ENCODE results near the gene ZNF804A.

ZNF804A gene

GRCh38 chr2:184904991-184905390, 306.7 kb downstream of the ZNF804A start:
- H3K36me3 ChIP-seq = no peaks in the 10 kb centered on the region
- H3K27ac ChIP-seq = no peak overlapping the region
- no peak overlapping the region for H3K4me3 ChIP-seq (ENCODE audit: low read depth, low read length)
- TF ChIP-seq, protein P1, sequence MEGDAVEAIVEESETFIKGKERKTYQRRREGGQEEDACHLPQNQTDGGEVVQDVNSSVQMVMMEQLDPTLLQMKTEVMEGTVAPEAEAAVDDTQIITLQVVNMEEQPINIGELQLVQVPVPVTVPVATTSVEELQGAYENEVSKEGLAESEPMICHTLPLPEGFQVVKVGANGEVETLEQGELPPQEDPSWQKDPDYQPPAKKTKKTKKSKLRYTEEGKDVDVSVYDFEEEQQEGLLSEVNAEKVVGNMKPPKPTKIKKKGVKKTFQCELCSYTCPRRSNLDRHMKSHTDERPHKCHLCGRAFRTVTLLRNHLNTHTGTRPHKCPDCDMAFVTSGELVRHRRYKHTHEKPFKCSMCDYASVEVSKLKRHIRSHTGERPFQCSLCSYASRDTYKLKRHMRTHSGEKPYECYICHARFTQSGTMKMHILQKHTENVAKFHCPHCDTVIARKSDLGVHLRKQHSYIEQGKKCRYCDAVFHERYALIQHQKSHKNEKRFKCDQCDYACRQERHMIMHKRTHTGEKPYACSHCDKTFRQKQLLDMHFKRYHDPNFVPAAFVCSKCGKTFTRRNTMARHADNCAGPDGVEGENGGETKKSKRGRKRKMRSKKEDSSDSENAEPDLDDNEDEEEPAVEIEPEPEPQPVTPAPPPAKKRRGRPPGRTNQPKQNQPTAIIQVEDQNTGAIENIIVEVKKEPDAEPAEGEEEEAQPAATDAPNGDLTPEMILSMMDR (IDR thresholded peaks at IDR 0.05; ENCODE audit: low read depth, low read length) = no peak
- no peak for DNase-seq
- H3K27me3 ChIP-seq (ENCODE audit: insufficient read depth, low read depth, severe bottlenecking) = no peaks in the 10 kb centered on the region
- H3K9me3 ChIP-seq (ENCODE audit: severe bottlenecking) = no peaks in the 10 kb centered on the region

GRCh38 chr2:184906160-184906559, 307.8 kb downstream of the ZNF804A start:
- no peak for DNase-seq
- Histone ChIP-seq H3K27ac (no peak overlapping the region), H3K4me3 (ENCODE audit: low read depth, low read length) (no peak overlapping the region), H3K9me3 (ENCODE audit: severe bottlenecking) (no peaks in the 10 kb centered on the region), H3K27me3 (ENCODE audit: insufficient read depth, low read depth, severe bottlenecking) (no peaks in the 10 kb centered on the region), H3K36me3 (no peaks in the 10 kb centered on the region)
- TF ChIP-seq, protein P1 (IDR thresholded peaks at IDR 0.05; ENCODE audit: low read depth, low read length) = no peak

DNA sequence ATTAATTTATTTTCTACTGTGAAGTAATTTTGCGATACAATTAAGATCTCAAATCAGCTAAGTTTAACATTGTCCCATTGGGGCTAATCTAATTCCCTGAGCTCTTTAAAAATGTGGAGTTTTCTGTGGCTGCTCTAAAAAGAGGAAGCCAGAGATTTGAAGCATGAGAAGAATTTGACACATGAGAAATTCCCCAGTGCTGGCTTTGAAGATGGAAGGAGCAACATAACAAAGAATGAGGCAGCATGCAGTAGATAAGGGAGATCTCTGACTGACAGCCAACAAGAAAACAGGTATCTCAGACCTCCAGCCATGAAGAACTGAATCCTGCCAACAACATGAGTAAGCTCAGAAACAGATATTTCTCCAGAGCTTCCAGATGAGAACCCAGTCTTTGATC, 308.4 kb downstream of the ZNF804A start:
- TF ChIP-seq, protein P1 (IDR thresholded peaks at IDR 0.05; ENCODE audit: low read depth, low read length) = no peak
- no peaks in the 10 kb centered on the region for H3K27me3 ChIP-seq (ENCODE audit: insufficient read depth, low read depth, severe bottlenecking)
- no peaks in the 10 kb centered on the region for H3K36me3 ChIP-seq
- no peak overlapping the region for H3K4me3 ChIP-seq (ENCODE audit: low read depth, low read length)
- H3K9me3 ChIP-seq (ENCODE audit: severe bottlenecking) = no peaks in the 10 kb centered on the region
- no peak overlapping the region for H3K27ac ChIP-seq
- no peak for DNase-seq

GRCh38 chr2:184908966-184909365, 310.6 kb downstream of the ZNF804A start:
- H3K36me3 ChIP-seq = no peaks in the 10 kb centered on the region
- TF ChIP-seq, protein P1 (IDR thresholded peaks at IDR 0.05; ENCODE audit: low read depth, low read length) = no peak
- no peaks in the 10 kb centered on the region for H3K9me3 ChIP-seq (ENCODE audit: severe bottlenecking)
- no peak overlapping the region for H3K4me3 ChIP-seq (ENCODE audit: low read depth, low read length)
- no peak overlapping the region for H3K27ac ChIP-seq
- no peak for DNase-seq
- H3K27me3 ChIP-seq (ENCODE audit: insufficient read depth, low read depth, severe bottlenecking) = no peaks in the 10 kb centered on the region

DNA sequence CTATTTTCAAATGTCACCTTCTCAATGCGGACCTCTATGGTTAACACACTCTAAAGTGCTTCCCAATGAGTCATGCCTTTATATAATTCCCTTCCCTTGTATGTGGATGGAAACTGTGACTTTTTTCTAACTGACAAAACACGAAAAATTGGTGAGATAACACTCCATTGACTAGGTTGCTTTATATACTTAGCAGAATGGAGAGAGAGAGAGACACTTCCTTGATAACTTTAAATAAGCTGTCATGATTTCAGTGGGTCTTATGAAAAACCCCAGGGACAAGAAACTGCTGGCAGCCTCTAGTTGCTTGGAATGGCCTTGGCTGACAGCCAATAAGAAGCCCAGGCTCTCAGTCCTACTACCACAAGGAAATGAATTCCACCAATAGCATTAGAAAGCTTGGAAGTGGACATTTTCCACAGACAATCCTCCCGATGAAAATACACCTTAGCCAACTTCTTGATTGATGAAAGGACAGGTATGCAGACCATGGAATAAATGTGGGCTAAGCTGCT, 322.2 kb downstream of the ZNF804A start:
- no peaks in the 10 kb centered on the region for H3K36me3 ChIP-seq
- TF ChIP-seq, protein P1 (IDR thresholded peaks at IDR 0.05; ENCODE audit: low read depth, low read length) = no peak
- DNase-seq = no peak

DNA sequence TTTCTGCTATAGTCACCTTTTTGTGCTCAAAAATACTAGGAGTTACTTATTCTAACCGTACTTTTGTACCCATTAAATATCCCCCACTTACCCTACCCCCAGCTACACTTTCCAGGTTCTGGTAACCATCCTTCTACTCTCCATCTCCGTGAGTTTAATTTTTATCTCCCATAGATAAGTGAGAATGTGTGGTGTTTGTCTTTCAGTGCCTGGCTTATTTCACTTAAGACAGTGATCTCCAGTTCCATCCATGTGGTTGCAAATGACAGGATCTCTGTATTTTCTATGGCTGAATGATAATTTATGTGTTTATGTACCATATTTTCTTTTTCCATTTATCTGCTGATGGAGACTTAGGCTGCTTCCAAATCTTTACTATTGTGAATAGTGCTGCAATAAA, 323.3 kb downstream of the ZNF804A start:
- TF ChIP-seq, protein P1 (IDR thresholded peaks at IDR 0.05; ENCODE audit: low read depth, low read length) = no peak
- H3K4me3 ChIP-seq (ENCODE audit: low read depth, low read length) = no peak overlapping the region
- H3K27me3 ChIP-seq (ENCODE audit: insufficient read depth, low read depth, severe bottlenecking) = no peaks in the 10 kb centered on the region
- peaks cover 3% of the 10 kb centered on the region for H3K9me3 ChIP-seq (ENCODE audit: severe bottlenecking)
- DNase-seq = no peak
- H3K27ac ChIP-seq = no peak overlapping the region
- no peaks in the 10 kb centered on the region for H3K36me3 ChIP-seq

More for the DNA sequence above, 322.2 kb downstream of the ZNF804A start:
- Histone ChIP-seq H3K27me3 (ENCODE audit: insufficient read depth, low read depth, severe bottlenecking) (no peaks in the 10 kb centered on the region), H3K4me3 (ENCODE audit: low read depth, low read length) (no peak overlapping the region), H3K9me3 (ENCODE audit: severe bottlenecking) (no peaks in the 10 kb centered on the region), H3K27ac (no peak overlapping the region)
